Cardiac muscle cell (in vitro differentiated cells and primary cell): ENCODE data around the gene HDAC3. TPM values are rescaled to one million over a fixed set of nuclear protein-coding genes. Genes with fewer than 3 reads are reported as not detected.

Experiments used
- DNase-seq, 2 donors: peaks; one replicate each; pipeline versions ENCODE4 v3.0.0 to v3.0.0-alpha.2; 2010 to 2017; ENCODE audit warnings: low read depth in 1 of 2, low spot score in 1 of 2
- H3K27ac ChIP-seq: fragments of 200-600 bp; sonication (generic); 2 replicates; pipeline ENCODE4 v1.5.1; 2016
- H3K27me3 ChIP-seq: fragments of 200-600 bp; sonication (generic); 2 replicates; pipeline ENCODE4 v1.6.0; 2016; ENCODE audit warnings: control low read depth
- H3K36me3 ChIP-seq: fragments of 200-600 bp; sonication (generic); 2 replicates; pipeline ENCODE4 v1.5.1; 2016; ENCODE audit warnings: control low read depth
- H3K4me1 ChIP-seq: fragments of 200-600 bp; sonication (generic); 2 replicates; pipeline ENCODE4 v1.8.1; 2017; ENCODE audit warnings: low read depth, mild to moderate bottlenecking, mixed run types
- H3K4me3 ChIP-seq: fragments of 200-600 bp; sonication (generic); 2 replicates; pipeline ENCODE4 v1.5.1; 2016; ENCODE audit warnings: mild to moderate bottlenecking
- H3K9me3 ChIP-seq: fragments of 200-600 bp; sonication (generic); 2 replicates; pipeline ENCODE4 v1.5.1; 2017; ENCODE audit warnings: low read depth, mild to moderate bottlenecking, control low read depth
- polyA plus RNA-seq: library from polyadenylated mRNA; unstranded; fragments of >200 nt; fragmentation: Nextera tagmentation; extraction: Ambion mirVana; gene quantifications from 2 replicates; pipeline ENCODE4 v1.2.1, GENCODE V29; 2016
- total RNA-seq: library from RNA; depleted of rRNA; stranded (reverse); fragments of >200 nt; gene quantifications from 2 replicates; pipeline ENCODE4 v1.2.3, GENCODE V29; 2016
- TF ChIP-seq, protein P1 (sequence below): IDR thresholded peaks from 2 replicates; pipeline ENCODE4 v1.5.1; 2012; ENCODE audit warnings: low read depth, mild to moderate bottlenecking, low read length

HDAC3 gene
- total and polyA plus RNA-seq, 2 experiments from 2014 or later, result 78.3 to 117 TPM

DNA sequence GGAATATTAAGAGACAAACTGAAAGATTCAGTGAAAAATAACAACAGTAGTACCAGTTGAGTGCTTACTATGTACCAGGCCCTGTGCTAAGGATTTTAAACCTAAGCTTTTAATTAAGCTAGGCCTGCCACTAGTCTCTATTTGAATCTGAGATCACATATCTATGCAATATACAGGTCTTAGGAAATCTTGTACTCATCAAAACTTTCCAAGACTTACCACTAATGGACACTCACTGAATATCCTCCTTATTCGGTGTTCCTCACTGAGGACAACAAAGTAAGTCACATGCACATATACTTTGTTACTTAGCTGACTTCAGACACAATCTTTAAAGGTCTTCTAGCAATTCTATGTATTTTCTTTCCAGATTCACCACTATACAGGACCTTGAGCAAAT is 50.4 kb downstream of the HDAC3 start:
- H3K9me3 ChIP-seq, result no peaks in the 10 kb centered on the region
- no peaks in the 10 kb centered on the region for H3K4me1 ChIP-seq
- peaks cover 46% of the 10 kb centered on the region for H3K36me3 ChIP-seq
- no peak overlapping the region for H3K27ac ChIP-seq
- DNase-seq, result no peak
- H3K27me3 ChIP-seq, result no peaks in the 10 kb centered on the region
- no peak overlapping the region for H3K4me3 ChIP-seq
- TF ChIP-seq, protein P1, sequence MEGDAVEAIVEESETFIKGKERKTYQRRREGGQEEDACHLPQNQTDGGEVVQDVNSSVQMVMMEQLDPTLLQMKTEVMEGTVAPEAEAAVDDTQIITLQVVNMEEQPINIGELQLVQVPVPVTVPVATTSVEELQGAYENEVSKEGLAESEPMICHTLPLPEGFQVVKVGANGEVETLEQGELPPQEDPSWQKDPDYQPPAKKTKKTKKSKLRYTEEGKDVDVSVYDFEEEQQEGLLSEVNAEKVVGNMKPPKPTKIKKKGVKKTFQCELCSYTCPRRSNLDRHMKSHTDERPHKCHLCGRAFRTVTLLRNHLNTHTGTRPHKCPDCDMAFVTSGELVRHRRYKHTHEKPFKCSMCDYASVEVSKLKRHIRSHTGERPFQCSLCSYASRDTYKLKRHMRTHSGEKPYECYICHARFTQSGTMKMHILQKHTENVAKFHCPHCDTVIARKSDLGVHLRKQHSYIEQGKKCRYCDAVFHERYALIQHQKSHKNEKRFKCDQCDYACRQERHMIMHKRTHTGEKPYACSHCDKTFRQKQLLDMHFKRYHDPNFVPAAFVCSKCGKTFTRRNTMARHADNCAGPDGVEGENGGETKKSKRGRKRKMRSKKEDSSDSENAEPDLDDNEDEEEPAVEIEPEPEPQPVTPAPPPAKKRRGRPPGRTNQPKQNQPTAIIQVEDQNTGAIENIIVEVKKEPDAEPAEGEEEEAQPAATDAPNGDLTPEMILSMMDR, result no peak

DNA sequence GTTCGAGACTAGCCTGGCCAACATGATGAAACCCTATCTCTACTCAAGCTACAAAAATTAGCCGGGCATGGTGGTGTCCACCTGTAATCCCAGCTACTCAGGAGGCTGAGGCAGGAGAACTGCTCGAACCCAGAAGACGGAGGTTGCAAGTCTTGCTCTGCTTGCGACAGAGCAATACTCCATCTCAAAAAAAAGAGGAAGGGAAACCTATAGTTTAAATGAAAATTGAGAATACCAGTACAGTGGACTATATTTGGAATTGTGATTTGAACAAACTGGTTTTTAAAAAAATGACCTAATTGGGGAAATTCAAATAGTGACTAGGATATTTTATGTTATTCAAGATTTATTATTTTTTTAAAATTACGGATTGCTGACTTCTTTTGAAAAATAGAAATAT is 51.1 kb downstream of the HDAC3 start:
- no peak overlapping the region for H3K27ac ChIP-seq
- no peak for DNase-seq
- H3K9me3 ChIP-seq, result no peaks in the 10 kb centered on the region
- no peaks in the 10 kb centered on the region for H3K27me3 ChIP-seq
- no peaks in the 10 kb centered on the region for H3K4me1 ChIP-seq
- H3K36me3 ChIP-seq, result peaks cover 53% of the 10 kb centered on the region
- H3K4me3 ChIP-seq, result no peak overlapping the region
- TF ChIP-seq, protein P1, result no peak

DNA sequence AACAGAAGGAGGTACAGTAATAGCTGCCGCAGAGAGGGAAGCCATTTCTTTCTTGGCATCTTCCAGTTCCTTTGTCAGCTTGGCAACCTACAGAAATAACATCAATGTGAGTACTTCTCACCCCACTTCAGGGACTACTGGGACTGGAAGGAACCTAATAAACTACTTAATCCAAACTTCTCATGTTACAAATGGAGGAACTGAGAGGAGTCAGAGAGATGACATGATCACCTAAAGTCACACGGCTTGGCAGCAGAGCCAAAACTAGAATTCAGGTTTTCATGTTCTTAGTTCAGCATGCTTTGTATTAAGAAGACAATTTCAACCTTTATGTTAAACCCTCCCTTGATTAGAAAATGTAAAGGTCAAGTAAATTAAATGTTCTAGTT is 62.5 kb downstream of the HDAC3 start:
- Histone ChIP-seq H3K36me3 (peaks cover 46% of the 10 kb centered on the region), H3K4me3 (no peak overlapping the region), H3K27ac (no peak overlapping the region), H3K27me3 (no peaks in the 10 kb centered on the region), H3K9me3 (no peaks in the 10 kb centered on the region), H3K4me1 (no peaks in the 10 kb centered on the region)
- TF ChIP-seq, protein P1, result no peak
- no peak for DNase-seq

DNA sequence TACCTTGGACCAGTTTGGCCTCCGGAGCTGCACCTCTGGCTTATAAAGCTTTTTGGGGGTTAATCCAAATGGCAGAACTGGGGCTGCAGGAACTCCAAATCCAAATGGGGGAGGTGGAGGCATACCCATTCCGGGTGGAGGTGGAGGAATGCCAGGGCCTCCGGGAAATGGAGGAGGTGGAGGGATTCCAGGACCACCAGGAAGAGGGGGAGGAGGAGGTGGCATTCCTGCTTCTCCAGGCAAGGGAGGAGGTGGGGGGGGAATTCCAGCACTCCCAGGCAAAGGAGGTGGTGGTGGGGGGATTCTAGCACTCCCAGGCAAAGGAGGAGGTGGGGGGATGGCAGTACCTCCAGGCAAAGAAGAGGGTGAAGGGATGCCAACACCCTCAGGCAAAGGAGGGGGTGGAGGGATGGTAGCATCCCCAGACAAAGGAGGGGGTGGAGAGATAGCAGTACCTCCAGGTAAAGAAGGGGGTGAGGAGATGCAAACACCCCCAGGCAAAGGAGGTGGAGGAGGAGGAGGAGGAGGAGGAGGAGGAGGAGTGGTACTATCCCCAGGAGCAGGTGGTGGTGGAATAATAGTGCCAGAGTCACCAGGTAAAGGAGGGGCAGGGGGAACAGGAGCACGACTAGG is 63.0 kb downstream of the HDAC3 start:
- TF ChIP-seq, protein P1, result no peak
- no peak overlapping the region for H3K27ac ChIP-seq
- H3K4me1 ChIP-seq, result no peaks in the 10 kb centered on the region
- no peak for DNase-seq
- H3K27me3 ChIP-seq, result no peaks in the 10 kb centered on the region
- H3K9me3 ChIP-seq, result no peaks in the 10 kb centered on the region
- no peak overlapping the region for H3K4me3 ChIP-seq
- H3K36me3 ChIP-seq, result peaks cover 41% of the 10 kb centered on the region

Other genes with a start within 250 kb of the HDAC3 start
- 17.4 and 23.5 TPM in 2 replicates for gene PCDHGB4, start 249.2 kb downstream of the HDAC3 start, total RNA-seq
- gene PCDHGB4, start 249.2 kb downstream of the HDAC3 start, polyA plus RNA-seq, result 9.9 and 12.5 TPM in 2 replicates
- gene PCDHGA8, start 244.2 kb downstream of the HDAC3 start, total RNA-seq, result 2.3 and 2.5 TPM in 2 replicates
- gene PCDHGA8, start 244.2 kb downstream of the HDAC3 start, polyA plus RNA-seq, result 0.37 and 1.0 TPM in 2 replicates
- gene PCDHGB5, start 238.9 kb downstream of the HDAC3 start, total RNA-seq, result 1.2 and 2.6 TPM in 2 replicates
- 0.66 TPM in 1 of 2 replicates, not detected in the other for gene PCDHGB5, start 238.9 kb downstream of the HDAC3 start, polyA plus RNA-seq
- 1.1 and 1.8 TPM in 2 replicates for gene PCDHGA9, start 234.1 kb downstream of the HDAC3 start, total RNA-seq
- gene PCDHGA9, start 234.1 kb downstream of the HDAC3 start, polyA plus RNA-seq, result 0.04 and 0.70 TPM in 2 replicates
- 28.7 and 48.6 TPM in 2 replicates for gene PCDHGB6, start 228.8 kb downstream of the HDAC3 start, total RNA-seq
- 26.1 and 44.1 TPM in 2 replicates for gene PCDHGB6, start 228.8 kb downstream of the HDAC3 start, polyA plus RNA-seq
- gene PCDHGA10, start 223.9 kb downstream of the HDAC3 start, total RNA-seq, result 4.5 and 7.3 TPM in 2 replicates
- 1.1 and 1.4 TPM in 2 replicates for gene PCDHGA10, start 223.9 kb downstream of the HDAC3 start, polyA plus RNA-seq
- 11.3 and 19.9 TPM in 2 replicates for gene PCDHGB7, start 219.2 kb downstream of the HDAC3 start, total RNA-seq
- 8.4 and 12.3 TPM in 2 replicates for gene PCDHGB7, start 219.2 kb downstream of the HDAC3 start, polyA plus RNA-seq
- 3.6 and 5.0 TPM in 2 replicates for gene PCDHGA11, start 215.8 kb downstream of the HDAC3 start, total RNA-seq
- gene PCDHGA11, start 215.8 kb downstream of the HDAC3 start, polyA plus RNA-seq, result 0.64 and 1.7 TPM in 2 replicates
- 1.7 and 6.1 TPM in 2 replicates for gene PCDHGA12, start 206.3 kb downstream of the HDAC3 start, total RNA-seq
- 0.45 and 0.52 TPM in 2 replicates for gene PCDHGA12, start 206.3 kb downstream of the HDAC3 start, polyA plus RNA-seq
- gene PCDHGC3, start 160.9 kb downstream of the HDAC3 start, total RNA-seq, result 23.6 and 29.9 TPM in 2 replicates
- 23.0 and 29.8 TPM in 2 replicates for gene PCDHGC3, start 160.9 kb downstream of the HDAC3 start, polyA plus RNA-seq
- 1.1 and 7.9 TPM in 2 replicates for gene PCDHGC4, start 151.8 kb downstream of the HDAC3 start, total RNA-seq
- 0.84 and 2.9 TPM in 2 replicates for gene PCDHGC4, start 151.8 kb downstream of the HDAC3 start, polyA plus RNA-seq
- 0.74 and 2.2 TPM in 2 replicates for gene PCDHGC5, start 147.8 kb downstream of the HDAC3 start, total RNA-seq
- gene PCDHGC5, start 147.8 kb downstream of the HDAC3 start, polyA plus RNA-seq, result not detected in 2 replicates
- 17.1 and 24.4 TPM in 2 replicates for gene DIAPH1, start 17.8 kb downstream of the HDAC3 start, total RNA-seq
- 24.0 and 31.0 TPM in 2 replicates for gene DIAPH1, start 17.8 kb downstream of the HDAC3 start, polyA plus RNA-seq
- 1.8 and 3.6 TPM in 2 replicates for gene RELL2, start 148 bp upstream of the HDAC3 start, total RNA-seq
- 2.3 TPM in 1 of 2 replicates, not detected in the other for gene RELL2, start 148 bp upstream of the HDAC3 start, polyA plus RNA-seq
- 9.8 and 24.9 TPM in 2 replicates for gene FCHSD1, start 14.6 kb upstream of the HDAC3 start, total RNA-seq
- gene FCHSD1, start 14.6 kb upstream of the HDAC3 start, polyA plus RNA-seq, result 7.8 and 13.0 TPM in 2 replicates
- gene ARAP3, start 45.4 kb upstream of the HDAC3 start, total RNA-seq, result 1.5 and 1.6 TPM in 2 replicates
- gene ARAP3, start 45.4 kb upstream of the HDAC3 start, polyA plus RNA-seq, result 0.59 and 1.4 TPM in 2 replicates
- gene PCDH1, start 241.6 kb upstream of the HDAC3 start, total RNA-seq, result 0.46 and 0.63 TPM in 2 replicates
- gene PCDH1, start 241.6 kb upstream of the HDAC3 start, polyA plus RNA-seq, result 0.77 and 1.2 TPM in 2 replicates